ENCODE results near the gene CASS4. TPM values are rescaled to one million over a fixed set of nuclear protein-coding genes. Genes with fewer than 3 reads are reported as not detected.

CASS4 gene
- total and polyA plus RNA-seq, 9 of the 15 experiments (the other 6 are each of a cell fraction or from before 2014, with no cell fraction given) = 8.1 to 53.8 (median 26.7) TPM

GRCh38 chr20:56454754-56455153, 42.7 kb downstream of the CASS4 start (continued):
- TF ChIP-seq FOS (IDR thresholded peaks at IDR 0.05; ENCODE audit: extremely low read depth, insufficient read length) (no peak), HOMEZ (CRISPR knock-in tag; IDR thresholded peaks at IDR 0.05) (no peak), CHD2 (IDR thresholded peaks at IDR 0.05; ENCODE audit: low read depth, low read length) (no peak), TAF9B (IDR thresholded peaks at IDR 0.05; ENCODE audit: partially characterized antibody) (no peak), GATA2 (CRISPR knock-in tag; IDR thresholded peaks at IDR 0.05) (no peak), MBD2 (IDR thresholded peaks at IDR 0.05; ENCODE audit: borderline replicate concordance, low read depth) (no peak)

- TF ChIP-seq TCF3 (CRISPR knock-in tag; IDR thresholded peaks at IDR 0.05) (peak; percentile 26; the same call in 1 of the 2 replicates), CBFA2T3 (IDR thresholded peaks at IDR 0.05) (peak; percentile 45; the same call in 1 of the 2 replicates), ZBTB9 (CRISPR knock-in tag; IDR thresholded peaks at IDR 0.05) (0 out of 2 replicates have a peak, but pooled peaks have one; percentile 34), POLR2G (IDR thresholded peaks at IDR 0.05; ENCODE audit: low read depth, low read length) (peak; percentile 53), POLR2B (IDR thresholded peaks at IDR 0.05; ENCODE audit: low read depth, partially characterized antibody) (no peak), ZBTB33 (CRISPR knock-in tag; IDR thresholded peaks at IDR 0.05) (peak; percentile 50; the same call in 1 of the 2 replicates), EZH2 (IDR thresholded peaks at IDR 0.05; ENCODE audit: borderline replicate concordance, low read depth, low read length) (no peak), JUNB (CRISPR knock-in tag; conservative IDR thresholded peaks at IDR 0.05) (no peak), CBFA2T2 (conservative IDR thresholded peaks at IDR 0.05) (peak; percentile 17; the same call in 1 of the 2 replicates)
- H3K4me2 ChIP-seq (ENCODE audit: insufficient read depth, low read length) = no peak overlapping the region
- BruUV-seq (replicated peaks) = no TSS peak
- H3K36me3 ChIP-seq (ENCODE audit: control insufficient read depth, insufficient read depth, low read length) = peaks cover 55% of the 10 kb centered on the region
- no peaks in the 10 kb centered on the region for H3K9me1 ChIP-seq (ENCODE audit: control insufficient read depth, insufficient read depth, low read length)
- ChIA-PET POLR2A (interaction anchor here (0.6 to 1.3 kb wide), 3 partner anchors 30 to 234 kb away, joined by 3 read pairs; partner anchors contain the start of genes AURKA and CSTF1), CTCF (ENCODE audit: low intra/inter-chr PET ratio) (no interaction called here)
- no peak overlapping the region for H2AFZ ChIP-seq (ENCODE audit: low read depth, low read length)
- no peaks in the 10 kb centered on the region for H4K20me1 ChIP-seq (replicated peaks; ENCODE audit: control insufficient read depth, insufficient read depth, low read length)
- no peaks in the 10 kb centered on the region for H3K27me3 ChIP-seq (ENCODE audit: control insufficient read depth in 2 of 2, insufficient read depth in 2 of 2, low read length in 2 of 2)
- ATAC-seq (peak; percentile 22; the same call in 1 of the 3 replicates), DNase-seq (ENCODE audit: extremely low read depth in 1 of 4, low spot score in 3 of 4) (peak in 2 of 4 experiments; percentile 13 to 32), FAIRE-seq (no peak)
- in situ Hi-C loops (cut with MboI) (no loop called here), intact Hi-C loops (cut with micrococcal nuclease) (no loop called here)
- no peak overlapping the region for H3K27ac ChIP-seq (ENCODE audit: extremely low read depth, low read depth, low read length)
- H3K9ac ChIP-seq (ENCODE audit: insufficient read depth in 1 of 2, low read depth in 2 of 2, low read length in 2 of 2) = no peak overlapping the region; a peak in 1 of 4 replicates
- peaks cover 6% of the 10 kb centered on the region; the same call in 1 of the 3 replicates for H3K79me2 ChIP-seq (ENCODE audit: control insufficient read depth, insufficient read depth, low read length)
- H3K9me3 ChIP-seq (replicated peaks; ENCODE audit: control insufficient read depth, insufficient read depth, low read depth, low read length) = no peaks in the 10 kb centered on the region
- H3K4me1 ChIP-seq (replicated peaks in 1 of 2; ENCODE audit: control insufficient read depth in 2 of 2, insufficient read depth in 2 of 2, low read length in 2 of 2) = peaks cover 0 to 4% of the 10 kb centered on the region in 2 experiments; a peak in 1 of 5 replicates
- H3K4me3 ChIP-seq = no peak overlapping the region
- WGBS (ENCODE audit: insufficient coverage, low coverage, missing lambda C conversion rate) = 64% methylated on average over 22 of the region's 22 CpGs
Measured at GRCh38 chr20:56458206-56458821, 46.3 kb downstream of the CASS4 start.
